HG03378 (cell line): ENCODE results near the gene GABRD.

Source experiments
- ATAC-seq: cut with Tn5 transposase; IDR thresholded peaks from one replicate; pipeline ENCODE4 v1.9.1; 2021; ENCODE audit warnings: mild to moderate bottlenecking, moderate library complexity; ENCODE audit not compliant: unreplicated experiment

Gene GABRD

DNA sequence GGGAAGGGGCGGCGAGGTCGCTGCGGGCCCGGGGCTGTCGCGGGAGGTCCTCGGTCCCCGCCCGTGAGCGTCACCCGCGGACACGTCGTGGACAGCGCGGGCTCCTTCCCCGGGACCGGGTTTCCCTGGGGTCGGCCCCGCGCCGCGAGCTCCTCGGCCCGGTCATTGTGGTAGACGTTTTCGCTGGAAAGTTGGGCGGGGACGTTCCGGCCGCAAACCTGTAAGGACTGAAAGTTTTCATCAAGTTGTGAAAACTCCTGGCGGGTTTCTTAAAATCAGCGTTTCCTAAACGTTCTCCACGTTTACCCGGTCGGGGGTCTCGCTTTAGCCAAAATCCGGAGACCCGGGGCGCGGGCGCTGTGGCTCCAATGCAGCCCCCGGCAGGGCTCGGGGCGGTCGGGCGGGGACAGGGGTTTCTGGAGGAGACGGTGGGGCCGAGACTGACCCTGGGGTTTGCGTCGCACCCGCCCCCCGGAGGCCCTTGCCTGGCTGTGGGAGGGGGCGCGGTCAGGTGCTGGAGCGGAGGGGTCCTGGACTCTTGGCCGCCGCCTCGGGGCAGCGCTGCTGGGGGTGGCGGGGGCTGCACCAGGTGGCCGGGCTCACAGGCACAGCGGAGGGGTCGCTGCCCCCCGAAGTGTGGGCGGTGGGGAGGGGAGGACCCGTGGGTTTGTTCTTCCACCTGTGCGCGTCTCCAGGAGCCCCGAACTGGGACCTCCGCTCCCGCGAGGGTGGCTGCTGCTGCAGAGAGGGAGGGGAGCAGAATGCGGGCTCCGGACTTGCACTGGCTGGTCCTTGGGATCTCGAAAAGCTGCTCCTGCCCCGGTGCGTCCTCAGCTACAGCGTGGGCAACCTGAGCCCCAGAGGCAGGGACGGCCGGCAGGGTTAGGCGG, 31.9 kb downstream of the GABRD start:
- ATAC-seq, result no peak

GRCh38 chr1:2052054-2052679, 33.0 kb downstream of the GABRD start:
- no peak for ATAC-seq

- ATAC-seq, result no peak
Observed at GRCh38 chr1:2052756-2053155, 33.6 kb downstream of the GABRD start.

DNA sequence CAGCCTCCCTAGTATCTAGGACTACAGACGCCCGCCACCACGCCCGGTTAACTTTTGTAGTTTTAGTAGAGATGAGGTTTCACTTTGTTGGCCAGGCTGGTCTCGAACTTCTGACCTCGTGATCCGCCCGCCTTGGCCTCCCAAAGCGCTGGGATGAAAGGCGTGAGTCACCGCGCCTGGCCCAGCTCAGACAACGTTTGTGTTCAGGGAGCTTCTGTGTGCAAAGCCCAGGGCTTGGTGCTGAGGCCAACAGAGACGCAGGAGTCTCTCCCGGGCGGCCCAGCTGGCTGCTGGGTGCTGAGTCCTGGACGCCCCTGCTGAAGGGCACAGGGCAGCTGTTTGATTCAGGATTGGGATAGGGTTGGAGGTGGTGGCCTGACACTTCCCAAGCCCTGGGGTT, 34.1 kb downstream of the GABRD start:
- no peak for ATAC-seq

DNA sequence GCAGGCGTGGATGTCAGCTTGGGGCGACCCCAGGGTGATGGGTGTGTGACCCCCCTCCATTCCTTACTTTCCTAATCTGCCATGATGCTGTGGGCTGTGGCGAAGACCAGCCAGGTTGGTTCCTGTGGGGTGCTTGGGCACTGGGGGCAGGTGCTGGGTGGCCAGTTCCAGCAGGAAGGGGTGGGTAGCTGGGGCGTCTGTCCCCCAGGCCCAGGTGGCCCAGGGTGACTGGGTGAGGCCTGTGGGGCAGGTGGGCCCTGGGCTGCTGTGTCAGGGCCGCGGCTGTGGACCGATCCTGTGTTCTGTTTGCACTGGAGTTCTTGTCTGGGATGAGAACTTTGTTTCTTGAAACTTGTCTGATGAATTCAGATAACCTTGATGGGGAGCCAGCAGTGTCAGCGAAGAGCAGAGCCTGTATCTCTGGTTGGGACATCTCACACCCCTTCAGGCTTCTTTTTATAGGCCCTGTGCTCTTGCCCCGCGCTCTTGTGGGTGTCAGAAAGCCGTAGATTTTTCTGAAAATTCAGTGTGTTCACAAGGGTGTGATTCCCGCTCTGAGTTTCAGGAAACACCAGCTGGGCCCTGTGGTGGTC, 34.7 kb downstream of the GABRD start:
- no peak for ATAC-seq

GRCh38 chr1:2054560-2054959, 35.4 kb downstream of the GABRD start:
- no peak for ATAC-seq

DNA sequence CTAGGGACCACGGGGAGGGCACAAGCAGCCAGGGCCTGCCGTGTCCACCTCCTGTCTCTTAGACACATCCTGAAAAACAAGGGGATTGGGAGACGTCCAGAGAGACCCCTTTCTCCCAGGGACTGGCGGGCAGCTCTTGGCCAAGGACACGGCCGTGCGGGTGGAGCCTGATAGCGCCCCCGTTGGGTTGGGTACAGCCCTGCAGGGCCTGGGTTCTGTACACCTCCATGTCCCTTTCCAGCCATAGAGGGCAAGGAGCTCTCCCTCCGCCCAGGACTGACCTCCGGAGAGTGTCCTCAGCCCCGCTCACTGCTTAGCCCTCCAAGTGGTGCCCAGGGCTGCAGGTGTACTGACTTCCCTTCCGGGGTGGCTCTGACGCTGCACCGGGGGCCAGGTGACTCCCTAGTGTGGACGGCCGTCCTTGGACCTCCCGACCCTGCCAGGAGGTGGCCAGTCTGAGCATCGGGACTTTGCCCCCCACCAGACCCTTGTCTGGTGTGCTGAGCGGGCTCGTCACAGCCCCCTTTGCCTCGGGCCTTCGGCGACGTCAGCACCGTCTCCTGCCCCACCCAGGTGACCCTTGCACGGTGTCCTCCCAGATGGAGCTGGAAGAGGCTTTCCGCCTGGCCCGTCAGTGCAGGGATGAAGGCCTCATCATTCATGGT, 36.9 kb downstream of the GABRD start:
- ATAC-seq, result no peak

GRCh38 chr1:2056955-2057590, 37.9 kb downstream of the GABRD start:
- no peak for ATAC-seq

GRCh38 chr1:2059290-2059953, 40.3 kb downstream of the GABRD start:
- ATAC-seq, result no peak

DNA sequence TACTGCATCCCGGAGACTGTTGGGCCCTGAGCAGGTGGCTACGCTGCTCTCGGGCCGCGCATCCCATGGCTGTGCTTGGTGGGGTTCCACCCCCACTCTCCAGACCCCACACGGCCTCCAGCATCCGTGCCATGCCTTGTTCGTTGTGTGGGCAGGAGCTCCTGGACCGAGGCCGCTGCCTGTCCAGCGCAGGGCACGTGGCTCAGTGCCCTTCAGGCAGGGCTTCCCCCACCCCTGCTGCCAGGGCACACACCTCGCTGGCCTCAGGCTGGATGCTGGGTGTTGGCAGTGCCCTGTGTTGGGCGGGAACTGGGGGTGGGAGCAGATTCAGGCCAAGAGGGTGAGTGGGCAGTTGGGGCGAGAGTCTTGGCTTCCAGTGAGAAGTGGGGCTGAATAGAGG, 40.9 kb downstream of the GABRD start:
- no peak for ATAC-seq

- ATAC-seq, result no peak
Observed at GRCh38 chr1:2060535-2060934, 41.4 kb downstream of the GABRD start.

DNA sequence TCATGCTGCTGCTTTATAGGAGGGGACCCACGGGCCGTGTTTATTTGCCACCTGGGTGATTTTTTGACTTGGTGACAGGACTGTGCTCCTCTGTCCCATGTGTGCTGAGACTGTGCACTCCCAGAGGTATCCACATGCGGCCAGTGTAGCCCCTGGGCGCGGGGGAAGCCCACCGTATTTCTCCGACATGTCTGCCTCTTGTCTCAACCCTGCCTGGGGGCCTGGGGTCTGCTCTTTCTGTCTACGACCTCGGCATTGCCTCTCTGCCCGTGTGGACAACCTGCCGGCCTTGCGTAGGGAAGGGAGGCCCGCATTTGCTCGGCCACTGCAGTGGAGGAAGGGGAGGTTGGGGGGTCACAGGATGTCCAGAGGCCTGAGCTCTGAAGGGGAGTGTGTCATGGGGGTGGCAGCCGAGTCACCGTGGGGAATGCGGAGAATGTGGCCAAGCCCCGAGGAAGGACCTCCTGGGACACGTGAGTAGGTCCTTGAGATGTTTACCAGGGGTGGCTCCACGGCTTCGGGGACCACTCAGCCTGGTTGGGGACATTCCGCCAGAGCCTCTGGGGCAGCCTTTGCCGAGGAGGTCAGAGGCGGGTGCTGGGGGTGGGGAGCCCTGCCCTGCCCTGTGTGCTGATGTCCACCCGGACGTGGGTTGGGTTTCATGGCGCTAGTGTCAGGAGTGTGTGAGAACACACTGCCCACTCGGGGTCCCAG, 42.1 kb downstream of the GABRD start:
- no peak for ATAC-seq

- ATAC-seq, result no peak
Observed at GRCh38 chr1:2065699-2066098, 46.6 kb downstream of the GABRD start.

GRCh38 chr1:2067393-2067792, 48.2 kb downstream of the GABRD start:
- ATAC-seq, result no peak

- no peak for ATAC-seq
Observed at GRCh38 chr1:2067981-2068380, 48.8 kb downstream of the GABRD start.

GRCh38 chr1:2068951-2069350, 49.8 kb downstream of the GABRD start:
- ATAC-seq, result no peak

GRCh38 chr1:2070016-2070415, 50.9 kb downstream of the GABRD start:
- no peak for ATAC-seq

- no peak for ATAC-seq
Observed at GRCh38 chr1:2070800-2071530, 51.8 kb downstream of the GABRD start.

- no peak for ATAC-seq
Observed at GRCh38 chr1:2072109-2072806, 53.1 kb downstream of the GABRD start.
